ENCODE measurements around the gene SRPK2. TPM values are rescaled to one million over a fixed set of nuclear protein-coding genes. Genes with fewer than 3 reads are reported as not detected.

Gene SRPK2
- total and polyA plus RNA-seq, 2 of the 13 experiments (the other 11 are each of a cell fraction or from before 2014, with no cell fraction given) = 10.1 to 22.3 TPM

- no peak for TF ChIP-seq AKNA (CRISPR knock-in tag; IDR thresholded peaks at IDR 0.05; ENCODE audit: borderline replicate concordance)
- TF ChIP-seq NBN (conservative IDR thresholded peaks at IDR 0.05) = no peak
- no peak for TF ChIP-seq ZBTB49 (CRISPR knock-in tag; IDR thresholded peaks at IDR 0.05; ENCODE audit: borderline replicate concordance)
- no peak for TF ChIP-seq ZNF761 (CRISPR knock-in tag; conservative IDR thresholded peaks at IDR 0.05)
- peak; percentile 39 for TF ChIP-seq PHF8 (CRISPR knock-in tag; IDR thresholded peaks at IDR 0.05)
- no peak for TF ChIP-seq PLRG1 (conservative IDR thresholded peaks at IDR 0.05)
- TF ChIP-seq MLLT10 (CRISPR knock-in tag; IDR thresholded peaks at IDR 0.05) = no peak
- no peak for TF ChIP-seq PAX8 (CRISPR knock-in tag; IDR thresholded peaks at IDR 0.05; ENCODE audit: borderline replicate concordance)
- no peak for TF ChIP-seq PCBP1 (IDR thresholded peaks at IDR 0.05; ENCODE audit: borderline replicate concordance, low read depth, low read length)
- no peak for TF ChIP-seq ZNF512B (CRISPR knock-in tag; IDR thresholded peaks at IDR 0.05; ENCODE audit: borderline replicate concordance)
- TF ChIP-seq ZNF33A (CRISPR knock-in tag; IDR thresholded peaks at IDR 0.05; ENCODE audit: borderline replicate concordance) = no peak
- no peak for TF ChIP-seq ZMAT3 (CRISPR knock-in tag; conservative IDR thresholded peaks at IDR 0.05)
- no peak for TF ChIP-seq SRF (IDR thresholded peaks at IDR 0.05; ENCODE audit: low read depth, low read length)
- no peak for TF ChIP-seq ZNF547 (CRISPR knock-in tag; IDR thresholded peaks at IDR 0.05)
- TF ChIP-seq MIXL1 (CRISPR knock-in tag; IDR thresholded peaks at IDR 0.05) = no peak
- TF ChIP-seq GLI4 (CRISPR knock-in tag; IDR thresholded peaks at IDR 0.05; ENCODE audit: borderline replicate concordance) = no peak
- no peak for TF ChIP-seq ATAD3A (CRISPR knock-in tag; IDR thresholded peaks at IDR 0.05)
- no peak for TF ChIP-seq MTF2 (CRISPR knock-in tag; IDR thresholded peaks at IDR 0.05; ENCODE audit: borderline replicate concordance)
- TF ChIP-seq PHF20 (CRISPR knock-in tag; IDR thresholded peaks at IDR 0.05) = 0 out of 2 replicates have a peak, but pooled peaks have one; percentile 12
- TF ChIP-seq ZNF572 (CRISPR knock-in tag; IDR thresholded peaks at IDR 0.05) = no peak
- peak; percentile 21; the same call in 1 of the 2 replicates for TF ChIP-seq ZSCAN25 (CRISPR knock-in tag; IDR thresholded peaks at IDR 0.05)
- no peak for TF ChIP-seq ZNF441 (CRISPR knock-in tag; IDR thresholded peaks at IDR 0.05; ENCODE audit: borderline replicate concordance)
Measured at GRCh38 chr7:105389088-105389650, 448 bp upstream of the SRPK2 start (continued).

Data from HepG2 (cell line).